Fibroblast of pulmonary artery (primary cell): ENCODE data around the gene CLEC14A.

Source experiments
- DNase-seq: peaks from one replicate; pipeline ENCODE4 v3.0.0-alpha.2; 2010; ENCODE audit warnings: low read depth
- H3K4me3 ChIP-seq: replicated peaks from 2 replicates; pipeline ENCODE4 v1.5.1; 2011; ENCODE audit warnings: low read depth, mild to moderate bottlenecking, control low read depth, low read length, moderate library complexity
- CTCF ChIP-seq: IDR thresholded peaks from 2 replicates; pipeline ENCODE4 v1.5.1; 2011; ENCODE audit warnings: mild to moderate bottlenecking, control low read depth, low read length, inconsistent platforms; ENCODE audit errors: missing control alignments

Gene CLEC14A

GRCh38 chr14:38238332-38238731 is 17.6 kb downstream of the CLEC14A start:
- peak; percentile 35 for DNase-seq
- no peak overlapping the region for H3K4me3 ChIP-seq
- no peak for TF ChIP-seq CTCF

GRCh38 chr14:38233218-38233617 is 22.7 kb downstream of the CLEC14A start:
- DNase-seq: no peak
- TF ChIP-seq CTCF: no peak
- H3K4me3 ChIP-seq: no peak overlapping the region

- no peak for TF ChIP-seq CTCF
- no peak for DNase-seq
- H3K4me3 ChIP-seq: no peak overlapping the region
These were observed 29.5 kb downstream of the CLEC14A start for GRCh38 chr14:38226366-38226765.

GRCh38 chr14:38225946-38226345 is 29.9 kb downstream of the CLEC14A start:
- H3K4me3 ChIP-seq: no peak overlapping the region
- TF ChIP-seq CTCF: no peak
- DNase-seq: no peak

GRCh38 chr14:38224338-38224737 is 31.6 kb downstream of the CLEC14A start:
- H3K4me3 ChIP-seq: no peak overlapping the region
- DNase-seq: peak; percentile 7
- no peak for TF ChIP-seq CTCF

- no peak overlapping the region for H3K4me3 ChIP-seq
- no peak for TF ChIP-seq CTCF
- DNase-seq: no peak
These were observed 34.8 kb downstream of the CLEC14A start for GRCh38 chr14:38221077-38221476.

GRCh38 chr14:38217553-38217952 is 38.3 kb downstream of the CLEC14A start:
- no peak for DNase-seq
- TF ChIP-seq CTCF: no peak
- no peak overlapping the region for H3K4me3 ChIP-seq
